HEK293 (cell line): ENCODE measurements around the gene UGT3A1.

Source experiments
- CTCF ChIA-PET: fragments of 350-600 bp; formaldehyde crosslinking; extraction: SDS; loops from one replicate; lab custom pipeline; 2021; ENCODE audit warnings: antibody characterized with exemption; lab: Yijun Ruan, JAX
- POLR2A ChIA-PET: fragments of 300-600 bp; formaldehyde crosslinking; extraction: SDS; loops from one replicate; lab custom pipeline; 2020; ENCODE audit warnings: antibody characterized with exemption, inconsistent platforms; lab: Yijun Ruan, JAX
- H3K27ac ChIP-seq: fragments of 200-500 bp; sonication (Bioruptor generic); 2 replicates; pipeline ENCODE4 v1.5.1; 2014; ENCODE audit warnings: low read depth, low read length, control low read depth, inconsistent platforms; ENCODE audit errors: extremely low read depth
- H3K36me3 ChIP-seq, 2 experiments: fragments of 200-500 bp in 1 of 2; sonication (Bioruptor generic) in 1 of 2; 1 replicate in 1 of 2; 2 replicates in 1 of 2; pipeline ENCODE4 v1.5.1; 2014 to 2017; ENCODE audit warnings: inconsistent platforms in 2 of 2, low read length in 2 of 2; ENCODE audit not compliant: control insufficient read depth in 2 of 2, insufficient read depth in 1 of 2
- H3K4me1 ChIP-seq: fragments of 200-500 bp; sonication (Bioruptor generic); 2 replicates; pipeline ENCODE4 v1.5.1; 2014; ENCODE audit warnings: mild to moderate bottlenecking, low read length, inconsistent platforms; ENCODE audit not compliant: control insufficient read depth, insufficient read depth
- H3K4me3 ChIP-seq: 2 replicates; pipeline ENCODE4 v1.5.1; 2011; ENCODE audit warnings: low read depth, mild to moderate bottlenecking, control low read depth, low read length, moderate library complexity
- H3K9me3 ChIP-seq: fragments of 200-500 bp; sonication (Bioruptor generic); 2 replicates; pipeline ENCODE4 v1.5.1; 2014; ENCODE audit warnings: low read depth, low read length, inconsistent platforms; ENCODE audit not compliant: control insufficient read depth, insufficient read depth
- IKZF3 ChIP-seq: fragments of 450-650 bp; IDR thresholded peaks from 2 replicates; pipeline ENCODE4 v1.5.0; 2018; ENCODE audit warnings: missing biosample characterization, mild to moderate bottlenecking, missing genetic modification characterization, moderate library complexity
- MZF1 ChIP-seq: fragments of 450-650 bp; formaldehyde crosslinking; IDR thresholded peaks from 2 replicates; pipeline ENCODE4 v1.5.1; 2017; ENCODE audit warnings: missing biosample characterization, missing genetic modification characterization, borderline replicate concordance
- RBAK ChIP-seq: fragments of 450-650 bp; formaldehyde crosslinking; IDR thresholded peaks from 2 replicates; pipeline ENCODE4 v1.5.1; 2016; ENCODE audit warnings: missing biosample characterization, missing genetic modification characterization
- SCRT2 ChIP-seq: fragments of 450-650 bp; formaldehyde crosslinking; IDR thresholded peaks from 2 replicates; pipeline ENCODE4 v1.5.1; 2016; ENCODE audit warnings: missing biosample characterization, missing genetic modification characterization
- ZBTB21 ChIP-seq: fragments of 450-650 bp; formaldehyde crosslinking; IDR thresholded peaks from 2 replicates; pipeline ENCODE4 v1.5.1; 2017; ENCODE audit warnings: missing biosample characterization, missing genetic modification characterization
- ZEB2 ChIP-seq: fragments of 450-650 bp; formaldehyde crosslinking; IDR thresholded peaks from 2 replicates; pipeline ENCODE4 v1.5.1; 2016; ENCODE audit warnings: missing biosample characterization, missing genetic modification characterization
- ZNF174 ChIP-seq: fragments of 450-650 bp; formaldehyde crosslinking; IDR thresholded peaks from 2 replicates; pipeline ENCODE4 v1.5.0; 2017; ENCODE audit warnings: missing biosample characterization, mild to moderate bottlenecking, missing genetic modification characterization
- ZNF202 ChIP-seq: fragments of 450-650 bp; formaldehyde crosslinking; IDR thresholded peaks from 2 replicates; pipeline ENCODE4 v1.5.1; 2016; ENCODE audit warnings: missing biosample characterization, missing genetic modification characterization, borderline replicate concordance
- ZNF266 ChIP-seq: fragments of 450-650 bp; formaldehyde crosslinking; IDR thresholded peaks from 2 replicates; pipeline ENCODE4 v1.5.1; 2016; ENCODE audit warnings: missing biosample characterization, missing genetic modification characterization, low read depth
- ZNF302 ChIP-seq: fragments of 450-650 bp; formaldehyde crosslinking; IDR thresholded peaks from 2 replicates; pipeline ENCODE4 v1.5.1; 2016; ENCODE audit warnings: missing biosample characterization, missing genetic modification characterization, low read depth
- ZNF335 ChIP-seq: fragments of 450-650 bp; formaldehyde crosslinking; conservative IDR thresholded peaks from 2 replicates; pipeline ENCODE4 v1.5.1; 2016; ENCODE audit warnings: missing biosample characterization, missing genetic modification characterization
- ZNF510 ChIP-seq: fragments of 450-650 bp; formaldehyde crosslinking; IDR thresholded peaks from 2 replicates; pipeline ENCODE4 v1.5.1; 2018; ENCODE audit warnings: mild to moderate bottlenecking, missing genetic modification characterization, missing biosample characterization; ENCODE audit not compliant: insufficient replicate concordance
- ZNF548 ChIP-seq: fragments of 450-650 bp; formaldehyde crosslinking; IDR thresholded peaks from 2 replicates; pipeline ENCODE4 v1.5.1; 2016; ENCODE audit warnings: missing biosample characterization, missing genetic modification characterization
- ZNF561 ChIP-seq: fragments of 450-650 bp; IDR thresholded peaks from 2 replicates; pipeline ENCODE4 v1.5.1; 2018; ENCODE audit warnings: missing biosample characterization, missing genetic modification characterization, borderline replicate concordance
- ZNF629 ChIP-seq: fragments of 450-650 bp; formaldehyde crosslinking; IDR thresholded peaks from 2 replicates; pipeline ENCODE4 v1.5.1; 2017; ENCODE audit warnings: missing biosample characterization, missing genetic modification characterization
- ZNF664 ChIP-seq: fragments of 450-650 bp; formaldehyde crosslinking; IDR thresholded peaks from 2 replicates; pipeline ENCODE4 v1.5.1; 2016; ENCODE audit warnings: missing biosample characterization, missing genetic modification characterization
- ZNF692 ChIP-seq: fragments of 450-650 bp; formaldehyde crosslinking; IDR thresholded peaks from 2 replicates; pipeline ENCODE4 v1.5.1; 2016; ENCODE audit warnings: missing biosample characterization, missing genetic modification characterization
- ZNF707 ChIP-seq: fragments of 450-650 bp; formaldehyde crosslinking; IDR thresholded peaks from 2 replicates; pipeline ENCODE4 v1.5.1; 2016; ENCODE audit warnings: missing biosample characterization, missing genetic modification characterization
- ZNF776 ChIP-seq: fragments of 450-650 bp; formaldehyde crosslinking; IDR thresholded peaks from 2 replicates; pipeline ENCODE4 v1.5.0; 2017; ENCODE audit warnings: missing biosample characterization, missing genetic modification characterization, borderline replicate concordance
- ZNF777 ChIP-seq: fragments of 450-650 bp; formaldehyde crosslinking; IDR thresholded peaks from 2 replicates; pipeline ENCODE4 v1.5.1; 2017; ENCODE audit warnings: missing biosample characterization, missing genetic modification characterization, borderline replicate concordance
- ZNF785 ChIP-seq: fragments of 450-650 bp; formaldehyde crosslinking; IDR thresholded peaks from 2 replicates; pipeline ENCODE4 v1.5.1; 2016; ENCODE audit warnings: missing biosample characterization, missing genetic modification characterization
- ZNF830 ChIP-seq: fragments of 450-650 bp; IDR thresholded peaks from 2 replicates; pipeline ENCODE4 v1.5.0; 2018; ENCODE audit warnings: missing biosample characterization, missing genetic modification characterization, low read depth, mild to moderate bottlenecking, moderate library complexity
- ZXDB ChIP-seq: fragments of 450-650 bp; formaldehyde crosslinking; IDR thresholded peaks from 2 replicates; pipeline ENCODE4 v1.5.1; 2016; ENCODE audit warnings: missing biosample characterization, missing genetic modification characterization

The UGT3A1 gene

GRCh38 chr5:35920890-35921289, 70.3 kb downstream of the UGT3A1 start:
- ChIA-PET CTCF (interaction anchor here (0.5 to 1.1 kb wide), 2 partner anchors 184 to 270 kb away, joined by 3 read pairs; no protein-coding TSS in a partner anchor), POLR2A (no interaction called here)
- H3K9me3 ChIP-seq: no peaks in the 10 kb centered on the region
- H3K27ac ChIP-seq: no peak overlapping the region
- no peaks in the 10 kb centered on the region for H3K36me3 ChIP-seq
- TF ChIP-seq ZNF302 (tag by site-specific recombination): no peak
- no peak for TF ChIP-seq MZF1
- no peak for TF ChIP-seq ZNF629 (tag by site-specific recombination)
- TF ChIP-seq ZNF692 (tag by site-specific recombination): no peak
- no peak for TF ChIP-seq ZEB2
- peak; percentile 29; the same call in 1 of the 2 replicates for TF ChIP-seq SCRT2
- H3K4me3 ChIP-seq: no peak overlapping the region
- H3K4me1 ChIP-seq: peaks cover 4% of the 10 kb centered on the region; the same call in 1 of the 2 replicates

DNA sequence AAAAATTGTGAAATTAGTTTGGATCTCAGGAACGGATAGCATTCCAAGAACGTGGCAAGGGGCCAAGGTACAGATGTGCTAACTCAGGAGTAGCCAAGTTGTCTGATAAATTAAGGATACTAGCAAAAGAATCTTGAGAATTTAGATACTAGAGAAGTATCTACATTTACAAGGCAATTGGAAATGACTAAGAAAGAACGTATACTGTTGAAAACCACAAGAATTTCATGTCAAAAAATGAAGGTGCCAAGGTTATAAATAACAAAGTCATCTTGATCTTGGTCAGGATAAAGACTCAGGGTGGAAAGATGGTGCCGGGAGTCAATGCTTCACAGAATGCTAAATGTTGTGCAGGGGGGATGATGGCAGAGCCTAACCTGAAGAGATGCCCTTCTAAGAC, 72.0 kb downstream of the UGT3A1 start:
- H3K36me3 ChIP-seq: no peaks in the 10 kb centered on the region
- no peak overlapping the region for H3K4me3 ChIP-seq
- TF ChIP-seq ZNF561 (tag by site-specific recombination) (no peak), ZNF830 (tag by site-specific recombination) (no peak), ZNF266 (tag by site-specific recombination) (no peak), SCRT2 (no peak), ZNF302 (tag by site-specific recombination) (no peak), ZNF202 (no peak), ZNF335 (tag by site-specific recombination) (no peak)
- ChIA-PET CTCF (interaction anchor here (0.6 to 1.3 kb wide), 6 partner anchors 8 to 268 kb away, joined by 3 to 4 read pairs (median 4); no protein-coding TSS in a partner anchor), POLR2A (no interaction called here)
- H3K4me1 ChIP-seq: no peaks in the 10 kb centered on the region
- H3K27ac ChIP-seq: no peak overlapping the region
- no peaks in the 10 kb centered on the region for H3K9me3 ChIP-seq

DNA sequence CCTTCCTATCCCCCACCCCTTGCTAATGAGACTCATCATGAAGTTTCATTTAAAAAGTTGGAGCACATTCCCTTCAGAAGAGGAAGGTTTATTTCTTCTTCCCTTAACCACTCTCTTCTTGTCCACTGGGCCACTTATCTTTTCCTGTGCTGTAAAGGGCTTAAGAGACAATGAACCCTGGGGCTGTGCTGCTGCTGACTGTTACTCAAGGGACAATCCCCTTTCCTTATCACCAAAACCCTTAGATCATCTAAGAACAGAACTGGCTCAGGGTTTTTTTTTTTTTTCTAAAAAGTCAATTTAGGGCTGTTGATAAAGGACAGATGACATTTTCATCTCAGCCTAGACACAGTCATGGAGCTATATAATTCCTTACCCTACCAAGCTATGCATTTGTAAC, 82.4 kb downstream of the UGT3A1 start:
- no peak overlapping the region for H3K4me3 ChIP-seq
- TF ChIP-seq ZNF510 (tag by site-specific recombination): no peak
- TF ChIP-seq ZNF707: no peak
- no peak for TF ChIP-seq ZNF548
- TF ChIP-seq RBAK (tag by site-specific recombination): no peak
- TF ChIP-seq ZNF664: no peak
- no peak for TF ChIP-seq ZXDB (tag by site-specific recombination)
- TF ChIP-seq ZNF777: no peak
- TF ChIP-seq ZNF776 (tag by site-specific recombination): no peak
- TF ChIP-seq, all 188 proteins: peak for 0
- Histone ChIP-seq H3K4me1 (no peaks in the 10 kb centered on the region), H3K27ac (no peak overlapping the region), H3K9me3 (no peaks in the 10 kb centered on the region; the same call in 1 of the 2 replicates), H3K36me3 (no peaks in the 10 kb centered on the region)
- ChIA-PET CTCF (interaction anchor here (1.7 kb wide), 1 partner anchor 17 kb away, joined by 6 read pairs; no protein-coding TSS in a partner anchor), POLR2A (no interaction called here)

DNA sequence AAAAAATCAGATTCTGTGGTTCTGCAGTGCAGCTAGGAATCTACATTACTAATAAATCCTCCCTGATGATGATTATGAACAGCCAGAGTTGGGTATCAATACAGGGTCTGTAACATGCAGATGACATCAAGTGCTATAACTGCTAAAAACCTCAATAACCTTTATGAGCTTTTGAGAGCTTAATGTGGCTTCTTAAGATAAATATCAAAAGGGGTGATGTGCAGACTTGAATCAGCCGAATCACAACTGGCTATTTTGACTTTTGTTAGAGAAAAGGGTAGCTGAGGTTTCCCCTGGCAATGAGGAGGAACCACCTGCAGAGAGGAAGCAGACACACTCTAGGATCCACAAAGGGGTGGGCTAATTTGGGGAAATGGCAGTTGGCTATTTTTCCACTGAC, 83.0 kb downstream of the UGT3A1 start:
- ChIA-PET CTCF (interaction anchor here (0.7 to 1.7 kb wide), 2 partner anchors 10 to 18 kb away, joined by 3 to 6 read pairs; no protein-coding TSS in a partner anchor), POLR2A (no interaction called here)
- H3K27ac ChIP-seq: no peak overlapping the region

More for the DNA sequence above, 83.0 kb downstream of the UGT3A1 start:
- TF ChIP-seq ZNF785 (tag by site-specific recombination) (no peak), ZNF174 (tag by site-specific recombination) (no peak), ZBTB21 (tag by site-specific recombination) (no peak), IKZF3 (no peak)
- Histone ChIP-seq H3K36me3 (no peaks in the 10 kb centered on the region), H3K9me3 (no peaks in the 10 kb centered on the region; the same call in 1 of the 2 replicates), H3K4me1 (no peaks in the 10 kb centered on the region), H3K4me3 (no peak overlapping the region)
